Epidermal melanocyte (primary cell): ENCODE results near the gene CARD14.

Source experiments
- DNase-seq: peaks from one replicate; pipeline ENCODE4 v3.0.0; 2011; ENCODE audit warnings: low spot score; ENCODE audit not compliant: insufficient read length

CARD14 gene

DNA sequence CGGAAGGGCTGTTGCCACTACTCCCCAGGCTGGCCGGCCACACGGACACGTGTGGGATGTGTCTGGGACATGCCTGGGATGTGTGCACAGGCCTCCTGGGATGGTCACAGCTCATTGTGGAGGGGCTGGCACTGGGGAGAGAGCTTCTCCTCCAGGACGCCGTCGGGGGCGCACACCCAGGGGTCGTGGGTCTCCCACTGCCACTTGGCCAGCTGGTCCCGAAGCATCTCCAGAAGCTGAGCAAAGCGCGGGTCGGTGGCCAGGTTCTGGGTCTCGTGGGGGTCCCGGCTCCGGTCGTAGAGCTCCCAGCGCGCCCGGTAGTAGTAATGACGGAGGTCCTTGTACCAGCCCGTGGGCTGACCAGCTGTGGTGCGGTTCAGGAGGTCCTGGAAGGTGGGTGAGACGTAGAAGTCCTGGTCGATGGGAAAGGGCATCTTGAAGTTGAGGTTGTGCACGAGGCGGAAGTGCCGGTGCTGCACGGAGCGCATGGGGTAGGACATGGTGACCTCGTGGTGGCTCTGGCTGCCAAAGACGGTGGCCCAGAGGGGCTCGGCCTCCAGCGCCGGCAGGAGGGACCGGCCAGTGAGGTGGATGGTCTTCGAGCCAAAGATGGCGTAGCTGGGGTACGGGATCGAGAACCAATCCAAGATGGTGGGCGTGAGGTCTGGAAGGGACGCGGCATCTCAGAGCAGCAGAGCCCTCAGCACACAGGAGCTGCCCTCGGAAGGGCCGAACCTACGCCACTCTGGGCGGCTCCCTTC, 40.7 kb downstream of the CARD14 start:
- DNase-seq = no peak

GRCh38 chr17:80212109-80212508, 42.3 kb downstream of the CARD14 start:
- no peak for DNase-seq

- DNase-seq = no peak
These were observed 42.7 kb downstream of the CARD14 start for GRCh38 chr17:80212511-80212910.

GRCh38 chr17:80212962-80213642, 43.3 kb downstream of the CARD14 start:
- DNase-seq = no peak

GRCh38 chr17:80213643-80213975, 43.8 kb downstream of the CARD14 start:
- DNase-seq = no peak

- DNase-seq = no peak
These were observed 44.4 kb downstream of the CARD14 start for GRCh38 chr17:80214012-80214877.

DNA sequence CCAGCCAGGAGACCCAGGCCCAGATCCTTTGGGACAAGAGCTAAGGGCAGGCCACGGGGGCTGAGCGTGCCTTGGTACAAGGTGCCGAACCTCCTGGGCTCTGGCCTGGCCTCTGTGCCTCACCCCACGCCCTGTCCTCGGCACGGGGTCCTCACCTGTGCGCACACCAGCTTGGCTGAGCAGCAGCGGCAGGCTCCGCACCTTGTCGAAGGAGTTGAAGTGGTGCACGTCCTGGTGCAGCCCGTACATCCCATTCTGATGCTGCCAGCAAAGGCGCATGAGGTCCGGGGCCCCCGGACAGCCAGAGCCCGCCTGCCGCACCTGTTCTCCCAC, 45.0 kb downstream of the CARD14 start:
- no peak for DNase-seq

DNA sequence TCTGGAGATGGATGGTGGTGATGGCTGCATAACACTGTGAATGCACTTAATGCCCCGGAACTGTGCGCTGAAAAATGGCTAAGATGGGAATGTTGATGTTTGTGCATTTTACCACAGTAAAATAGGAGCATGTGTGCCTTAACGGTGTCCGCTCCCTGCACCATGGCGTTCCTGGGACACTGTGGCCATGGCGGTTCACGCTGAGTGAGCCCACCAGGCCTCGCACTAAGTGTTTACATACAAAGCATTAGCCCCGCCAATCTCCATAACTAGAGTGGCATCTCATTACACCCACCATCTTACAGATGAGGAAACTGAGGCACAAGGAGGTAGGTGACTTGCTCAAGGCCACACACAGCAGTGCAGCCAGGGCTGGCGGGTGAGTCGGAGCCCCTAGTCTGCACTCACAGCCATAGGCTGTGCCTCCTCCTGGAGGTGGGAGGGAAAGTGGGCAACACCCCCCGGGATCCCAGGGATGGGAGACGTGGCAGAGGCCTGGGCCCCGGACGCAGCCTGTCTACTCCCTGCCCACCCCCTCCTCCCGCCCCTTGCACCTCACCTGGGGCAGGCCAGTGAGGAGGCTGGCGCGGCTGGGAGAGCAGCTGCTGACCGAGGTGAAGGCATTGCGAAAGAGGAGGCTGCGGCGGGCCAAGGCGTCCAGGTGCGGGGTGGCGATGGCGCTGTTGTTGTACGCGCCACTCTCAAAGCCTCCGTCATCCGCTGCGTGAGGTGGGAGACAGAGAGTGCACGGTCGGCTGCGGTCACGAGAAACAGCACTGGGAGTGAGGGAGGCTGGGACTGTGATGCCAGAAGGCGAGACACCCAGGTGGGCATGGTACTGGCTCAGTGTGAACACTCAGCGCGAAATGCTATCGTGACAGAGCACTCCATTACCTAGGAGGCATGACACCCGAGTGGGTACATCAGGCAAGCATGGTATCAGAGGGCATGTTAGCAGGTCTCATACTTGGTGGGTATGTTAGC, 46.9 kb downstream of the CARD14 start:
- DNase-seq = no peak

DNA sequence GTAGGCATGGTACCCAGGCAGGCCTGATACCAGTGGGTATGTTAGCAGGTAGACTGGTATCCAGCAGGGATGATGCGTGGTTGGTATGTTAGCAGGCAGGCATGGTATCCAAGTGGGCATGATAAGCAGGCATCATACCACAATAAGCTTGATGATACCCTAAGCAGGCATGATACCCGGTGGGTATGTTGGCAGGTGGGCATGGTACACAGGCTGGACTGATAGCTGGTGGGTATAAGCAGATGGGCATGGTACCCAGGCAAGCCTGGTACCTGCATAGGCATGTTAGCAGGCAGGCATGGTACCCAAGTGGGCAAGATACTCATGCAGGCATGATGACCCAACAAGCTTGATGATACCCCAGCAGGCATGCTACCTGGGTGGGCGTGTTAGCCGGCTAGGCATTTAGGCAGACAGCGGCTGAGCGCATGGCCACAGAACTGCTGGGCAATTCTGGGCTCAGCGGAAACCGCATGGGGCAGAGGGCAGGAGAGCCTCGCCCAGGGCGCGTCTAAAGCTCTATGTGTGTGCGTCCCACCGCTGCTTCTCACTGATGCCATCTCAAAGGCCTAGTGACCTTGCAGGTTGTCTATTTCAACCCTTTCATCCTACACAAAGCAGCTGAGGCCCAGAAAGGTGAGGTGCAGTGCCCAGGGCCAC, 48.0 kb downstream of the CARD14 start:
- no peak for DNase-seq

GRCh38 chr17:80218391-80218790, 48.6 kb downstream of the CARD14 start:
- DNase-seq = no peak

- DNase-seq = peak; percentile 68
These were observed 49.4 kb downstream of the CARD14 start for GRCh38 chr17:80219013-80219762.

DNA sequence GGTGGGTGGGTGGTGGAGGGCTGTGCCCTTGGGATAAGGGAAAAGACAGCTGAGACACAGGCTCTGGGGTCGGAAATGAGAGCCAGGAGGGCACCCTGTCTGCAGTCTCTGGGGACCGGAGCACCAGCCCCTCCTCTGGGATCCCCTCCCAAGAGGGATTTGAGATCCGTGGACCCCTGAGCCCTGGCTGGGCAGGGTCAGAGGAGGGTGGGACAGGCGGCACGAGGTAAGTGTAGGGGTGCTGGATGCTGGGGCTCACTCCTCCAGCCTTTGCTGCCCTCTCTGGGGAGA, 49.9 kb downstream of the CARD14 start:
- no peak for DNase-seq

DNA sequence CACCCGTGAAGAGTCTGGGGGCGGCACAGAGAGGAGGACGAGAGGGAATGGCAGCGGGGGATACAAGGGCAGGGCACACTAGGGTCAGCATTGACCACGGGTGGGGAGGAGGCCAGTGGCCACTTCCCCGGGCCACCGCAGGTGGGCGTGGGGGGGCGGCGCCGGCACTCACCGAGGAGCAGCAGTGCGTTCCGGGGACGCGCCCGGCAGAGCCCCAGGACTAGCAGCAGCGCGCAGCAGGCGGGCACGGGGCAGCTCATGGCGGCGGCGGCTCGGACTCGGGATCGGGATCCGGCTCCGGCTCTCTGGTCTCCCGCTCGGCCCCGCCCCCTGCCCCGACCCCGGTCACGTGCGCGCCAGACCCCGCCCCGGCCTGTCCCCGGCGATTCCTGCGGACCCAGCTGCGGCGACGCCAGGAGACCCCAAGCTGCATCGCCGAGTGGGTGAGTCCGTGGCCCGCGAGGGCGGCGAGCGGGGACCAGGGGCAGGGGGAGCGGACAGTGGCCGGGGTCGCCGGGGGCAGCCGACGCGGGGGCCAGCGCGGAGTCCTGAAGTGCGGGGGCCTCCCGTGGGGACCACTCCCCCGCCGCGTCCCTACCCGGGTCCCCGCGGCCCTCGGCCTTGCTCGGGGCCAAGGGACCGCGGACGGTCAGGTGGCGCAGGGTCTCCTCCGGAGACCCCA, 50.4 kb downstream of the CARD14 start, which contains the start of the genes SGSH and SLC26A11:
SGSH (minus strand) TSS at position 280 of the 682 bp plus-strand sequence; CDS start at position 260, 20 bp downstream.
SLC26A11 (plus strand) TSS at position 374 of the 682 bp plus-strand sequence. CDS start 1,134 bp downstream, outside the sequence.
- peak; percentile 98 for DNase-seq

GRCh38 chr17:80220736-80221215, 50.9 kb downstream of the CARD14 start:
- peak; percentile 19 for DNase-seq

DNA sequence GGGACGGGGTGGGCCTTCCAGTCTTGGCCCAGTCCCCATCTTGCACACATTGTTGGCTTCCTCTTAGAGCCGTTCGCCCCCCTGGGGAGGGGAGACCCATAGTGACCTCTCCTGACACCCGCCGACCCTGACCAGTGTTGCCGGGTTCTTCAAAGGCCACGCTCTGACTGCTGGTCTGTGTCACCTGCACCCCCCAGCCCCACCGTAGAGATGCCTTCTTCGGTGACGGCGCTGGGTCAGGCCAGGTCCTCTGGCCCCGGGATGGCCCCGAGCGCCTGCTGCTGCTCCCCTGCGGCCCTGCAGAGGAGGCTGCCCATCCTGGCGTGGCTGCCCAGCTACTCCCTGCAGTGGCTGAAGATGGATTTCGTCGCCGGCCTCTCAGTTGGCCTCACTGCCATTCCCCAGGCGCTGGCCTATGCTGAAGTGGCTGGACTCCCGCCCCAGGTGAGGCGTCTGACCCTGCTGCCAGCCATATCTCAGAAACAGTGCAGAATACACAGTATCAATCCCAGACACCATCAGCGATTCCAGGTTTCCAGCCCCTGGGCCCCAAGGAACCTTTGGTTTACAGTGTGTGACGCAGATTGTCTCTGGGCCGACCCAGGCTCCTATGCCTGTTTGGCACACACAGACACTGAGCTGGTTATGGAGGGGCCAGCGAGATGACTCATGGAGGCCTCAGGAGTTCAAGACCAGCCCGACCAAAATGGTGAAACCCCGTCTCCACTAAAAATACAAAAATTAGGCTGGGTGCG, 51.7 kb downstream of the CARD14 start:
- DNase-seq = peak; percentile 10

DNA sequence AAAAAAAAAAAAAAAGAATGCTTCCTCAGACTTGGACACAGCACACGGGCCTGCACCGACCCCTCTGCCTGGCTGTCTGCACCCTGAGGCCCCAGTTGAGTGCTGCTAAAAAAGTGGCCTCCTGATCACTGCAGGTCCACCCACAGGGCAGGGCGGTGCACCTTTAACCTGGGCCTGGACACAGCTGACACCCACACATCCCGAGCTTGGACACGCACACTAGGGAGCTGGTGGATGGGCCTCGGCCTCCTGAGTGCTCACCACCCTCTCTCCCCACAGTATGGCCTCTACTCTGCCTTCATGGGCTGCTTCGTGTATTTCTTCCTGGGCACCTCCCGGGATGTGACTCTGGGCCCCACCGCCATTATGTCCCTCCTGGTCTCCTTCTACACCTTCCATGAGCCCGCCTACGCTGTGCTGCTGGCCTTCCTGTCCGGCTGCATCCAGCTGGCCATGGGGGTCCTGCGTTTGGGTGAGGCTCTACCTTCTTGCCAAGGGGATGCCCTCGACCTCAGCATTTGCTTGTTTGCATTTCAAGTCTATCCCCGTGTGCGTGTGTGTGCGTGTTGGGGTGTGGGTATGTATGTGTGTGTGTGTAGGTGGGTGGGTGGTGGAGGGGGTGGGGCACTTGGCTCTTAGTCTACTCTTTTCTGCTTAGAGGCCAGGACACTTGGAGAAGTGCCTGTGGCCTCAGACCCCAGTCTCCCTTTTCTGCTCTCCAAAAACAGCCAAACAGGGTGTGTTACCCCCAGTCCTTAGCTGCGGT, 52.7 kb downstream of the CARD14 start:
- DNase-seq = peak; percentile 13

DNA sequence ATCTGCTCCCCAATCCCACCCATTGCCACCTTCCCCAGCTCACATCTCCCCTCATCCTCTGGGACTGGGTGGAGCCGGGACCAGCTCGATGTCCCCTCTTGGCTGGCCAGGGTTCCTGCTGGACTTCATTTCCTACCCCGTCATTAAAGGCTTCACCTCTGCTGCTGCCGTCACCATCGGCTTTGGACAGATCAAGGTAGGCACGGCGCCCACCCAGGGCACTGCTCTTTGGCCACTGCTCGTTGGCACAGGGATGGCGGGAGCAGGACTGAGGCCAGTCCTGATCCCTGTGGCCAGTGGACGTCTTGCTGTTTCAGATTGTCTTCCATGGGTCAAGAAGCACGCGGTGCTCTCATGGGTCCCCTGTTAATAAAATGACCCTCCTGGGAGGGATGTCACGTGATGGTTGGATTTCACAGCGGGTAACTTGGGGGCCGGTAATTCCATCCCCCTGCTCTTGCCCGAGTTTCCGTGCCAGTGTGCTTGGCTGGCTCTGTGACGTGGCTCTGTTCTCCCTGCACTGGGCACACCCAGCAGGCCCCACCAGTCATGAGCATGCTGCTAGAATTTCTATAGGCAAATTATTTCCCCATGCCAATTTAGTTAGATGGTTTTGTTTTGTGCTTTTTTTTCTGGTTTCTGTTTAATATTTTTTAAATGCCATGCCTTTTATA, 53.4 kb downstream of the CARD14 start:
- DNase-seq = peak; percentile 8
